Kasumi-1 (cell line): ENCODE measurements around the gene TMOD3.

Source experiments
- DNase-seq, 2 experiments: peaks; one replicate each; lab custom pipeline; 2025; lab: John Stamatoyannopoulos, UW

The TMOD3 gene

DNA sequence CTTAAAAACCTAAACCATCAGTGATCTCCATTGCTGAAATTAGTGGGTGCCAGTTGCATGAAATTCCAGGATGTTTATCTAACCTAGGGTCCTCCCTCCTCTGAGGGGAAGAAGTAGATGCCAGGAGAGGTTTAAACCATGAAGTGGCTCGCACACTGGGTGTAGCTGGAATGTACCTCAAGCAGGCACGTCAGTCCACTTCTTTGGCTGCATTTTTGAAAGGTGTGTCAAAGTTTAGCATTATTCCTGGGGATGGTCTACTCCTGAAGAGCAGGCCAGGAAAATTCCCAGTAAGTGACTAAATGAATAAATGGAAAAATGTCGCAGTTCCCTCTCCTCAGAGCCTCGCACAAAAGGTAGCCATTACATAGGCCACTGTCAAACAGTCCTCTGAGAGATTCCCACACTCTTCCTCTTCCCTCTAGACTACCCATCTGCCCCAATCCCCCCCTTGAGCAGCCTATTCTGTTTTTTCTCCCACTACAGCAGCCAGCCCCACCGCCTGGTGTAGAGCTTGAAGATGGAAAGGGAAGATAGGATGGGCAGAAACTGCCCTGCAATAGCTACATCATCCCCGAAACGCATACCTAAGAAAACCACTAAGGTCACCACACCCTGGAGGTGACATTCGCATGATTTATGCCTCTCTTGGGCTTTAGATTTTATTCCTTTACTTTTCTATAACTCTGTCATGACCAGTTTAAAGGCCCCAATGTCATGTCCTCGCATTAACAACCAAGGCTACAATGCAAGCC lies 655 bp upstream of the TMOD3 start:
- DNase-seq: no peak

DNA sequence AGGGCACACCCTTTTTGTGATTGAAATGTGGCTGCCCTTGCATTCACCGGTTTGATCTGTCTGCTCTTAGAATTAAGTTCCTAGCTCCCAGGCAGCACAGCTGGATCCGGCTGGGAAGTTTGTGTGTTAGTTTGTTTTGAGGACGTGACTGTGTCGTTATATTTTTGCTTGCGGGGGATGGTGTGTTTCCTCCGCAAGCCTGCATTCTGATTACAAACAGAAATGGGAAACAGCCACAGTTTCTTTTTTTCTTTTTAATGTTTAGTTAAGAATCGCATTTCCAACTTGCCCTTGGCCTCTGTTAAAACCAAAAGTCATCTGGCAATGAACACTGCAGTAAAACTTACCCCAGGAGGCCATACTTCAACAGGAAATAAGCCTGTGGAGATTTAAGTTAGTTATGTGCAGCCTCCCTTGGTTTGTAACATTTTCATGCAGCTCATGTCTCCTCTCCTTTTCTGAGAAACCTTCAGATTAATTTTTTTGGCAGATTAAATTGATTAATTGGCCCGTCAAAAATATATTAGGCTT lies 888 bp downstream of the TMOD3 start:
- DNase-seq: peak; percentile 49 to 66

DNA sequence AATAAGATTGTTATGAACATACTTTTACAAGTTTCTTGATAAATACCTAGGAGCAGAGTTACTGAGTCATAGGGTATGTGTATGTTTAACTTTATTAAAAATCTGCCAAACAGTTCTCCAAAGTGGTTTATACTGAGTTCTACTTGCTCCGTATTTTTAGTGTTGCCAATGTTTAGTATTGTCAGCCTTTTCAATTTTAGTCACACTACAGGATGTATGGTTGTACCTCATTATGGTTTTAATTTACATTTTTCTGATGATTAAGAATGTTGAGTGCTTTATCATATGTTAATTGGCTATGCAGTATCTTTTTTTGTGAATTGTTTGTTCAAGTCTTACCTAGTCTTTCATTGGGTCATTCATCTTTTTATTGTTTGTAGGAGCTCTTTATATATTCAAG lies 4.3 kb downstream of the TMOD3 start:
- no peak for DNase-seq

DNA sequence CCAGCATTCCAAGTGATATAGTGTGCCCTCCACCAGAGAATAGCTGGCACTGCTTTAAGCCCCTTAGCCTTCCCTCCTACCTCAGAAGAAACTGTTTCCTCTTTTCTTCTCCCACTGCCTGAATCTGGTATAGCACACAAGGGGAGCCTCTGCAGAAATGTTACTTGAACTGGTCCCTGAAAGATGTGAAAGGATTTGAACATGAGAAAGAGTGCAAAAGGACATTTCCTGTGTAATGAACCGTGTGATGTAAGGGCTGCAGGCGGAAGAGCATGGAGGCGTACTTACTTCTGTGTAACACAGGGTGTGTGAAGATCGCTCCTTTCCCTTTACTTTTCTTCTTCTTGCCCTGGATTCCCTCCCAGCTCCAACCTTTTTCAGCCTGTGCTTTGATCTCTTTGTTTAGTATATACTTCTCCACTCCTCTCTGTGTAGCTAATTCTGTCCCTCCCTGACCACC lies 8.4 kb downstream of the TMOD3 start:
- peak; percentile 50 to 60 for DNase-seq

- no peak for DNase-seq
These were observed 8.8 kb downstream of the TMOD3 start for GRCh38 chr15:51838270-51838669.

DNA sequence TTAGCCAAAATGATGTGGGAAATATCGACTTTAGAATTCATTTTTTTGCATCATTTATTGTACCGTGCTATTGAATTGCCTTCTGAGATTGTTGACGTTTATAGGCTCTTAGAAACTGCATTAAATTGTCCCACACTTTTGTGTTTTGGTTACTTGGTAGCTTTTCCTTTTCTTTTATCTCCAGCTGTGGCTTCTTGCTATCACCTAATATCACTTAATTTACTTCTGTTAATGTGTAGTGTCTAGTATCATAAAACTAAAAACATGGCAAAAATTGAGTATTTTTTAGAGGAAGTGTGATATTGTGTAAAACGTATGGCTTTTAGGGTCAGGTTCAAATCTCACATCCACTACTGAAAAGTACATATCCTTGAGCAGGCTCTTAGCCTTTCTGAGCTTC lies 11.2 kb downstream of the TMOD3 start:
- DNase-seq: no peak

DNA sequence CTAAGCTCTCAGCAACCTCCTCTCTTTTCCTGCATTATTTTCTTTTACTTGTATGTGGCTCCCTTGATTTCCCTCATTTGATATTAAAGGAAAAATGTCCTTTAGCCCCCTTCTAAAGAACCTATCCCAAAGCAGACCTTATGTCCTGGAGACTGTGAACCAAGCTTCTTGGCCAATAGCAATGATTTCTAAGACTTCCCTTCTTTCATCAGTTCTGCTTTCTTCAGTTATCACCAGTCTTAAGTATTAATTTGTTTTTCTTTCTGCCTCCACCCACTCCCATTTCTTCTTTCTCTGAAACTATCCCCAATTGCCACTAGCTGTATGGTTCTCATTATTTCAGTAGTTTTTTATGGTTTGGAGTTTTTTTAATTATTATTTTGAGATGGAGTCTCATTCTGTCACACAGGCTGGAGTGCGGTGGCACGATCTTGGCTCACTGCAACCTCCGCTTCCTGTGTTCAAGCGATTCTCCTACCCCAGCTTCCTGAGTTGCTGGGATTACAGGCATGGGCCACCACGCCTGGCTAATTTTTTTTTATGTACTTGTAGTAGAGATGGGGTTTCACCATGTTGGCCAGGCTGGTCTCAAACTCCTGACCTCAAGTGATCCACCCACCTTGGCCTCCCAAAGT lies 12.1 kb downstream of the TMOD3 start:
- peak; percentile 51 to 69 for DNase-seq

DNA sequence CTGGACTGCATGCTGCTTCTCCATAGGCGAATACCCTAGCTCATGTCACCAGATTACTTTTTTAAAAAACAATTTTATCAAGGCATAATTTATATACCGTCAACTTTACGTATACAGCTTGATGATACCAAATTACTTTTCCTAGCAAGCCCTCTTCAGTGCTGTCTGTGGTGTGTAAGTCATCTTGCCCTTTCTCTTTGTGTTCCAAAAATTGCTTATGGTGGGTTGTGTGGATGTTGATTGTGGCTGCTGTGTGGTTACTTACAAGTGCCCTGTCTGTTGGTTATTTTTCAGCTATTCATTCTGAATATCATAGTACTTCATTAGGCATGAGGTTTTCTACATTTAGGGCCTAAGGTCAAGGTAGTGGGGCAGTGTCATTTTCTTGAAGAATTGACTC lies 12.8 kb downstream of the TMOD3 start:
- no peak for DNase-seq

DNA sequence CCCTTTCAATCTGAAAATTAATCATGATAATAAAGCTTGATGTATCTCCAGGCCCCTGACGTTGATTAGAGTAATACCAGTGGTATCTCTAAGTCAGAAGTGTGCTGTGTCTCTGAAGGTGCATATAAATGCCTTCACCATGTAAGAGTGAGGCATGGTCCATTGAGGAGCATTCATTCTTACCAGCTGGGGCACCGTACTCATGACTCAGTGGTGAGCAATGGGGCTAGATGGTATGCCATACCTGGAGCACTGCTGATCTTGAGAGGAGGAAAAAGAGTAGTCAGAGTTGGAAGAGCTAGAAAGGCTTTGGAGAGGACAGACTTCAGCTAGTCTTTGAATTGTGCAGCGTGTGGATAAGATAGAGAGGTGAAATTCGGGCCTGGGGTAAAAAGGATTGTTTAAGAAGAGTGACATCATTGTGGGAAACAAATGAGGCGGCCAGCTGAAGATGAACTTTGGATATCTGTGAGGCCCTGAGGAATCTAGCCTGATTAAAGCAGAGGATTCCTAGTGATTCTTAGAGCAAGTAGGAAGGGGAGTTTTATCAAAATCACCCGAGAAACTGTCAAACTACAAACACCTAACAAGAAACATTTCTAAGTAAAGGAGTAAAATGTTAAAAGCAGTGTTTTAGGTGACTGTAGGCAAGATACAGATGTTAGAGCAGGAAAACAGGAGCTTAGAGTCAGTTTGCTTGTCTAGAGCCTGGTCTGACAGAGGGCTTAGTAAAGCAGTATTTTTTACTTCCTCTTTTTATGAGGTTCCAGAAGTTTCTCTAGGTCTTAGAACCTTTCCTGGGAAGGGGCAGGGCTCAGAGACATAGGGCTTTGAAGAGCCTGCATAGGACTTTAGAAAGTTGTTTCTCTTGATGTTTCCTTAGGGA lies 13.6 kb downstream of the TMOD3 start:
- DNase-seq: peak; percentile 39 to 62

- DNase-seq: no peak
These were observed 15.4 kb downstream of the TMOD3 start for GRCh38 chr15:51844747-51845426.

GRCh38 chr15:51846066-51846462 lies 16.6 kb downstream of the TMOD3 start:
- DNase-seq: no peak

- DNase-seq: peak; percentile 8 to 34
These were observed 17.2 kb downstream of the TMOD3 start for GRCh38 chr15:51846463-51847230.

DNA sequence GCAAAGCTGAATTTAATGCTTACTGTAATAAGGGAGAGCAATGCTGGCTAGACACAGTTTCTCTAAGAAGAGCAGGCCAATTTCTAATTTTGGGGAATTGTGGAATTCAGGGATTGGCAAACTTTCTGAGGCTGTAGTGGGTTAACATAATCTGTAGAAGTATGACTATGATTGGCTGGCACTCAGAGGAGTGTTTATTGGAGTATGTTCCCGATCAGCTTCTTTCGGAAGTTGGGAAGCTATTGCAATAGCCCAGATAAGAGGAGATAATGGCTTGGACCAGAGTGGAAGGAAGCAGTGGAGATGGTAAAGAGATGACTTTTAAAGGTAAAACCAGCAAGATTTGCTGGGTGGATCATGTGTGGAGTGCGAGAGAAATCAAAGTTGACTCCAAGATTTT lies 19.4 kb downstream of the TMOD3 start:
- DNase-seq: no peak

DNA sequence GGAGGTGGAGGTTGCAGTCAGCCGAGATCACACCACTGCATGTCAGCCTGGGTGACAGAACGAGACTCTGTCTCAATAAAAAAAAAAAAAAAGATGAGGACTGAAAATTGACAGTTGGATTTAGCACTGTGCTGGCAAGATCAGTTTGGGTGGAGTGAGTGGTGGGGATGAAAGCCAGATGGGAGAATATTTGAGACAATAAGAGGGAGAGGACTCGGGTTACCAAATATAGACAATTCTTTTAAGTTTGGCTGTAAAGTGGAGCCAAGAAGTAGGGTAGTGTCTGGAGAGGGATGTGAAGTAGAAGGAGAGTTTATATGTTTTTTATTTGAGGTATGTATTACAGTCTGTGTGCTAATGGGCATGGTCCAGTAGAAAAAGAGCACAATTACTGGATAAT lies 20.4 kb downstream of the TMOD3 start:
- DNase-seq: no peak

DNA sequence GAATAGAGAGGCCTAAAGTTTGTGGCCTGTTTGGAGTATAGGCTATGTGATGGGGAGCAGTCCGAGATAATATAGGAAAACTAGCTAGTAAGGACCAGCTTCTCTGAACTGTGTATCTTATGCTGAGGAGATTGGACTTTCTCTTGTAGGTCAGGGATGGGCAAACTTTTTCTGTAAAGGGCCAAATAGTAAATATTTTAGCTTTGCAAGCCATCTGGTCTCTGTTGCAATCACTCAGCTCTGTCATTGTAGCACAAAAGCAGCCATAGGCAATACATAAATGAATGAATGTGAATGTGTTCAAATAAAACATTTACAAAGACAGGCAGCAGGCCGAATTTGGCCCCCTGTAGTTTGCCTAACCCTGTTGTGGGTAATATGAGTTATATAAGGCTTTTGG lies 24.5 kb downstream of the TMOD3 start:
- no peak for DNase-seq

DNA sequence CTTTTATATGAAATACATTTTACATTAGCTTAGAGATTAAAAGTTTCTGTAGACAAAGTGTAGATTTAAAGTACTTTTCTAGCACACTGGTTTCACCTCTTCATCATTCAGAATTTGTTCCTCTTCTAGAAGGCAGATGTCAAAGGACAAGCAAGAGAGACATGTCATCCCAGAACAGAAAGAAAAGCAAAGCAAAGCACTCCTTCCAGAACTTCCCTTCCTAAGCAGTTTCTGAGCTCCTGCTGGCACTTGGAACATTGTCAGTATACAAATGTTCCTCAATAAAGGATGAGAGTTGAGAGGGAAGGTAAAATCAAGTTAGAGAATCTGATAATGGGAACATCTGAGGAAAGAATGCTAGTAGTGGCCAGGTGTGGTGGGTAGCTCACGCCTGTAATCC lies 26.2 kb downstream of the TMOD3 start:
- DNase-seq: no peak

GRCh38 chr15:51856714-51857380 lies 27.4 kb downstream of the TMOD3 start:
- no peak for DNase-seq

- DNase-seq: peak; percentile 19 to 30
These were observed 32.3 kb downstream of the TMOD3 start for GRCh38 chr15:51861557-51862359.

DNA sequence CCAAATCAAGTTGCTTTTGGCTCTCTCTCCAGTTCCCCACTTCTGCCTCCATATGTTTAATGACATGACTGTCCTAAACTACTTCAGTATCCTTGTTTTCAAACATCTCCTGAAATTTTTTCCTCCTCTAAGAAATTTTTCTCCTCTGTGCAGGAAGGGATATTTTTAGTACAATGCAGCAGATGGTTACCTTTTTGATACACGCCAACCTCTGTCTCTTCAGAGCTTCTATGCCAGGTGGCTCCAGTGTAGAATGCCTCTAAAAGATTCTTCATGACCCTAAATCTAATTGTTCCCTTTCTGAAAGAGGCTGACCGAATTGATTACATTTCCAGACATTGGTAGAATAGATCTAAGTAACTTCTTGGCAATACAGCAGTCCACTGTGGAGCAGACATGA lies 33.7 kb downstream of the TMOD3 start:
- DNase-seq: no peak
